Keratinocyte (primary cell): ENCODE results near the gene RASD2. TPM values are rescaled to one million over a fixed set of nuclear protein-coding genes. Genes with fewer than 3 reads are reported as not detected.

Source experiments
- DNase-seq: peaks from one replicate; pipeline ENCODE4 v3.0.0-alpha.2; 2011; ENCODE audit warnings: low read depth, missing footprints, low spot score
- FAIRE-seq: peaks from 2 replicates; lab custom pipeline; 2011; peaks lifted over from hg19 to GRCh38; lab: Jason Lieb, UNC
- H2AFZ ChIP-seq: 2 replicates; pipeline ENCODE4 v1.6.0; 2012; ENCODE audit warnings: low read length, control low read depth, inconsistent platforms; ENCODE audit not compliant: control insufficient read depth
- H3K27ac ChIP-seq: 2 replicates; pipeline ENCODE4 v1.5.1; 2011; ENCODE audit warnings: low read length; ENCODE audit not compliant: control insufficient read depth, insufficient read depth
- H3K27me3 ChIP-seq: 3 replicates; pipeline ENCODE4 v1.6.0; 2011; ENCODE audit warnings: low read length; ENCODE audit not compliant: control insufficient read depth, insufficient read depth; ENCODE audit errors: extremely low read depth
- H3K36me3 ChIP-seq, 2 experiments: 2 replicates in 1 of 2; 3 replicates in 1 of 2; pipeline ENCODE4 v1.5.1; 2011; ENCODE audit warnings: low read length in 2 of 2, mild to moderate bottlenecking in 1 of 2; ENCODE audit not compliant: control insufficient read depth in 2 of 2, insufficient read depth in 2 of 2; ENCODE audit errors: extremely low read depth in 1 of 2
- H3K4me1 ChIP-seq: 3 replicates; pipeline ENCODE4 v1.5.1; 2011; ENCODE audit warnings: low read length; ENCODE audit not compliant: control insufficient read depth, insufficient read depth; ENCODE audit errors: extremely low read depth
- H3K4me2 ChIP-seq: 3 replicates; pipeline ENCODE4 v1.6.0; 2011; ENCODE audit warnings: low read depth, low read length; ENCODE audit not compliant: control insufficient read depth, insufficient read depth; ENCODE audit errors: extremely low read depth
- H3K4me3 ChIP-seq, 3 experiments: fragments of 200-600 bp in 1 of 3; sonication (generic) in 1 of 3; 2 replicates in 2 of 3; 3 replicates in 1 of 3; pipeline ENCODE4 v1.5.1; 2011 to 2016; ENCODE audit warnings: low read length in 3 of 3, mild to moderate bottlenecking in 3 of 3, control low read depth in 2 of 3, inconsistent platforms in 1 of 3, low read depth in 1 of 3, mixed read lengths in 1 of 3, mixed run types in 1 of 3, moderate library complexity in 1 of 3; ENCODE audit not compliant: control insufficient read depth in 2 of 3, insufficient read depth in 2 of 3; ENCODE audit errors: extremely low read depth in 1 of 3
- H3K79me2 ChIP-seq: 2 replicates; pipeline ENCODE4 v1.6.0; 2012; ENCODE audit warnings: low read length; ENCODE audit not compliant: control insufficient read depth, insufficient read depth
- H3K9ac ChIP-seq: 3 replicates; pipeline ENCODE4 v1.6.0; 2011; ENCODE audit warnings: low read length; ENCODE audit not compliant: control insufficient read depth, insufficient read depth; ENCODE audit errors: extremely low read depth
- H3K9me1 ChIP-seq: 3 replicates; pipeline ENCODE4 v1.6.0; 2011; ENCODE audit warnings: low read length; ENCODE audit not compliant: control insufficient read depth, insufficient read depth; ENCODE audit errors: extremely low read depth
- H3K9me3 ChIP-seq: 2 replicates; pipeline ENCODE4 v1.5.1; 2012; ENCODE audit warnings: low read depth, low read length; ENCODE audit not compliant: control insufficient read depth
- H4K20me1 ChIP-seq: 3 replicates; pipeline ENCODE4 v1.6.0; 2011; ENCODE audit warnings: low read length; ENCODE audit not compliant: control insufficient read depth, insufficient read depth; ENCODE audit errors: extremely low read depth
- CTCF ChIP-seq, 3 experiments: IDR thresholded peaks in 1 of 3; conservative IDR thresholded peaks in 1 of 3; optimal IDR thresholded peaks in 1 of 3; 2 replicates in 2 of 3; 3 replicates in 1 of 3; pipeline versions ENCODE3 to v1.5.1; 2011; ENCODE audit warnings: low read length in 3 of 3, mild to moderate bottlenecking in 3 of 3, moderate library complexity in 2 of 3, control low read depth in 1 of 3, inconsistent platforms in 1 of 3; ENCODE audit not compliant: insufficient read depth in 2 of 3; ENCODE audit errors: extremely low read depth in 1 of 3
- EZH2 ChIP-seq: IDR thresholded peaks from one replicate; pipeline ENCODE4 v1.6.1; 2012; ENCODE audit warnings: inconsistent platforms, mild to moderate bottlenecking, low read length, moderate library complexity
- dilution Hi-C: fragments of 300-500 bp; cut with MboI; formaldehyde crosslinking; loops from one replicate; pipeline ENCODE4 v1.7.0; 2020; ENCODE audit warnings: low sequenced_read_pairs; ENCODE audit not compliant: extremely low pct_ligation_motif_present
- polyA plus RNA-seq, 5 experiments: library from polyadenylated mRNA; depleted of rRNA in 3 of 5; stranded (reverse) in 3 of 5; stranded (forward) in 1 of 5; unstranded in 1 of 5; fragments of >200 nt; gene quantifications; 1 replicate in 1 of 5; 2 replicates in 3 of 5; 3 replicates in 1 of 5; pipeline versions ENCODE4 v1.2.1 to v1.2.3, GENCODE V29; 2011 to 2012; ENCODE audit warnings: missing spikeins in 2 of 5, low read depth in 1 of 5, low replicate concordance in 1 of 5

RASD2 gene
- polyA plus RNA-seq, 1 donor (not counting 4 experiments of a cell fraction or from before 2014, with no cell fraction given) = 0.03 TPM

- dilution Hi-C loops = no loop called here
- no peaks in the 10 kb centered on the region for H3K27me3 ChIP-seq
- no peak overlapping the region for H3K4me3 ChIP-seq
- no peak overlapping the region for H3K27ac ChIP-seq
- H3K79me2 ChIP-seq = no peaks in the 10 kb centered on the region
- no peaks in the 10 kb centered on the region for H3K9me1 ChIP-seq
- no peaks in the 10 kb centered on the region for H3K36me3 ChIP-seq
- no peaks in the 10 kb centered on the region for H3K9me3 ChIP-seq
- no peaks in the 10 kb centered on the region for H3K4me1 ChIP-seq
- no peak overlapping the region for H2AFZ ChIP-seq
- H4K20me1 ChIP-seq = no peaks in the 10 kb centered on the region
- no peak overlapping the region for H3K9ac ChIP-seq
- FAIRE-seq = no peak
- TF ChIP-seq EZH2 (no peak), CTCF (optimal IDR thresholded peaks at IDR 0.05 in 1 of 3, IDR thresholded peaks at IDR 0.05 in 1 of 3, conservative IDR thresholded peaks at IDR 0.05 in 1 of 3; ENCODE audit: extremely low read depth in 1 of 3, insufficient read depth in 2 of 3, low read length in 3 of 3) (no peak)
- no peak overlapping the region for H3K4me2 ChIP-seq
- no peak for DNase-seq
Observed at GRCh38 chr22:35594686-35595085, 54.1 kb downstream of the RASD2 start.

GRCh38 chr22:35596821-35597220 is 56.2 kb downstream of the RASD2 start:
- FAIRE-seq (no peak), DNase-seq (no peak)
- Histone ChIP-seq H3K36me3 (no peaks in the 10 kb centered on the region), H3K4me3 (no peak overlapping the region), H3K9me1 (no peaks in the 10 kb centered on the region), H3K9me3 (no peaks in the 10 kb centered on the region), H3K79me2 (no peaks in the 10 kb centered on the region), H3K4me2 (no peak overlapping the region), H2AFZ (no peak overlapping the region), H3K27me3 (no peaks in the 10 kb centered on the region), H4K20me1 (no peaks in the 10 kb centered on the region), H3K27ac (no peak overlapping the region), H3K4me1 (no peaks in the 10 kb centered on the region), H3K9ac (no peak overlapping the region)
- TF ChIP-seq CTCF (optimal IDR thresholded peaks at IDR 0.05 in 1 of 3, IDR thresholded peaks at IDR 0.05 in 1 of 3, conservative IDR thresholded peaks at IDR 0.05 in 1 of 3; ENCODE audit: extremely low read depth in 1 of 3, insufficient read depth in 2 of 3, low read length in 3 of 3) = no peak
- no peak for TF ChIP-seq EZH2
- dilution Hi-C loops = no loop called here
